ENCODE results near the gene ZNF511.

The ZNF511 gene

GRCh38 chr10:133272964-133273420 is 35.7 kb upstream of the ZNF511 start:
- intact Hi-C loops (cut with DNase I) = no loop called here
- no peak for DNase-seq

- intact Hi-C loops (cut with DNase I) = no loop called here
- DNase-seq = no peak
These were observed 35.1 kb upstream of the ZNF511 start for GRCh38 chr10:133273534-133274143.

- DNase-seq = no peak
- intact Hi-C loops (cut with DNase I) = no loop called here
These were observed 33.7 kb upstream of the ZNF511 start for GRCh38 chr10:133274751-133275683.

- DNase-seq = no peak
- intact Hi-C loops (cut with DNase I) = no loop called here
These were observed 33.0 kb upstream of the ZNF511 start for GRCh38 chr10:133275684-133276092.

GRCh38 chr10:133276100-133276434 is 32.6 kb upstream of the ZNF511 start:
- intact Hi-C loops (cut with DNase I) = no loop called here

GRCh38 chr10:133276435-133277201 is 32.1 kb upstream of the ZNF511 start, which contains the start of gene ADAM8:
TSS of gene ADAM8 (minus strand) at chr10:133276868. CDS start at chr10:133276817, 51 bp downstream.
- DNase-seq = no peak
- intact Hi-C loops (cut with DNase I) = no loop called here

More at GRCh38 chr10:133276100-133276434, 32.6 kb upstream of the ZNF511 start:
- no peak for DNase-seq

GRCh38 chr10:133277277-133277992 is 31.3 kb upstream of the ZNF511 start:
- intact Hi-C loops (cut with DNase I) = no loop called here
- DNase-seq = no peak

GRCh38 chr10:133277993-133278576 is 30.6 kb upstream of the ZNF511 start:
- intact Hi-C loops (cut with DNase I) = no loop called here
- no peak for DNase-seq

GRCh38 chr10:133278577-133279265 is 30.0 kb upstream of the ZNF511 start:
- peak in 13 of 42 donors; percentile 21 to 63 (median 34) for DNase-seq

GRCh38 chr10:133279326-133280226 is 29.1 kb upstream of the ZNF511 start:
- no peak for DNase-seq
- intact Hi-C loops (cut with DNase I) = no loop called here

More at GRCh38 chr10:133278577-133279265, 30.0 kb upstream of the ZNF511 start:
- intact Hi-C loops (cut with DNase I) = no loop called here

- no peak for DNase-seq
- intact Hi-C loops (cut with DNase I) = no loop called here
These were observed 28.2 kb upstream of the ZNF511 start for GRCh38 chr10:133280391-133281059.

GRCh38 chr10:133281084-133281483 is 27.6 kb upstream of the ZNF511 start:
- intact Hi-C loops (cut with DNase I) = no loop called here
- DNase-seq = no peak

GRCh38 chr10:133281628-133282372 is 26.9 kb upstream of the ZNF511 start:
- DNase-seq = no peak
- intact Hi-C loops (cut with DNase I) = no loop called here

GRCh38 chr10:133282846-133283390 is 25.8 kb upstream of the ZNF511 start:
- DNase-seq = no peak
- intact Hi-C loops (cut with DNase I) = no loop called here

- no peak for DNase-seq
- intact Hi-C loops (cut with DNase I) = no loop called here
These were observed 24.8 kb upstream of the ZNF511 start for GRCh38 chr10:133283931-133284330.

Measured in head of caudate nucleus (tissue), 42 donors.